Esophagus (tissue), 2 donors: ENCODE measurements around the gene RIT2. TPM values are rescaled to one million over a fixed set of nuclear protein-coding genes. Genes with fewer than 3 reads are reported as not detected.

Experiments
- H3K27ac ChIP-seq, 2 donors: one replicate each; pipeline ENCODE4 v1.5.1; 2013; ENCODE audit warnings: low read depth in 2 of 2, mild to moderate bottlenecking in 2 of 2, inconsistent platforms in 1 of 2, low read length in 1 of 2, moderate library complexity in 1 of 2
- H3K27me3 ChIP-seq, 2 donors: one replicate each; pipeline ENCODE4 v1.6.1; 2013; ENCODE audit warnings: low read length in 2 of 2, control low read depth in 1 of 2, mild to moderate bottlenecking in 1 of 2; ENCODE audit not compliant: insufficient read depth in 2 of 2, control insufficient read depth in 1 of 2
- H3K36me3 ChIP-seq, 2 donors: one replicate each; pipeline ENCODE4 v1.6.1; 2013; ENCODE audit warnings: low read length in 1 of 2; ENCODE audit not compliant: control insufficient read depth in 2 of 2, insufficient read depth in 2 of 2
- H3K4me1 ChIP-seq, 2 donors: one replicate each; pipeline ENCODE4 v1.6.1; 2013; ENCODE audit warnings: low read length in 1 of 2; ENCODE audit not compliant: control insufficient read depth in 2 of 2, insufficient read depth in 2 of 2
- H3K4me3 ChIP-seq, 2 donors: one replicate each; pipeline ENCODE4 v1.5.1; 2013; ENCODE audit warnings: low read length in 2 of 2, mild to moderate bottlenecking in 2 of 2, low read depth in 1 of 2, moderate library complexity in 1 of 2
- H3K9me3 ChIP-seq, 2 donors: one replicate each; pipeline ENCODE4 v1.6.1; 2013; ENCODE audit warnings: mild to moderate bottlenecking in 2 of 2, low read depth in 1 of 2, low read length in 1 of 2, moderate library complexity in 1 of 2; ENCODE audit not compliant: control insufficient read depth in 2 of 2, insufficient read depth in 1 of 2
- WGBS, 2 donors: extraction: QIAGEN DNeasy Blood & Tissue Kit; methylation state at CpG; one replicate each; pipeline ENCODE4 v1.1.7; 2013; 5-methylcytosine and 5-hydroxymethylcytosine counted together
- polyA plus RNA-seq, 2 donors: library from polyadenylated mRNA; stranded (reverse); fragments of 200-250 nt; gene quantifications; one replicate each; pipeline ENCODE4 v1.2.3, GENCODE V29; 2013
- donor health status: healthy with polysubstance abuse.
- donor health status: Bipolar disorder and iron deficiency.

The RIT2 gene
- polyA plus RNA-seq, 2 donors, result not detected

- Histone ChIP-seq H3K27ac (no peak overlapping the region), H3K9me3 (no peaks in the 10 kb centered on the region), H3K36me3 (no peaks in the 10 kb centered on the region), H3K4me3 (no peak overlapping the region), H3K27me3 (no peaks in the 10 kb centered on the region), H3K4me1 (no peaks in the 10 kb centered on the region)
- 86 to 89% methylated on average over 3 of the region's 3 CpGs for WGBS, 2 donors
Measured at GRCh38 chr18:42956287-42956686, 159.2 kb downstream of the RIT2 start.

DNA sequence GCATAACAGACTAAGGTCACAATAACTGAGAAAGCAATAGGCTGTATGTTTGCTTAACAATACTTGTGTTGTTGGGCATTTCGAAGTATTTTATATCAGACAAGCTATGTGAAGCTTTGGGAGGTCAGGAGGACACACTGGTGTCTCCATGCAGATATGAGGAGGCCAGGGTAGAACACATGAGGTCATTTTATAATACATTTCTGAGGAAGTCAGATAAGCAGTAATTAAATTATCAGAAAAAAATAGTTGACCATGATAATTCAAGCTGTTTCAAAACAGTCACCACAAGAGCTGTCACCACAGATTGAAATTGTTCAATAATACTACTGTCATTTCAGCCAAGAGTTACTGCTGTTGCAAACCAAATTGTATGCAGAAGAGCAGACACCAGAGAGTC lies 160.6 kb downstream of the RIT2 start:
- no peak overlapping the region for H3K4me3 ChIP-seq
- no peak overlapping the region for H3K27ac ChIP-seq
- 51 to 53% methylated on average over 1 of the region's 1 CpG for WGBS, 2 donors
- no peaks in the 10 kb centered on the region for H3K36me3 ChIP-seq
- H3K9me3 ChIP-seq, result no peaks in the 10 kb centered on the region
- H3K4me1 ChIP-seq, result no peaks in the 10 kb centered on the region
- no peaks in the 10 kb centered on the region for H3K27me3 ChIP-seq

DNA sequence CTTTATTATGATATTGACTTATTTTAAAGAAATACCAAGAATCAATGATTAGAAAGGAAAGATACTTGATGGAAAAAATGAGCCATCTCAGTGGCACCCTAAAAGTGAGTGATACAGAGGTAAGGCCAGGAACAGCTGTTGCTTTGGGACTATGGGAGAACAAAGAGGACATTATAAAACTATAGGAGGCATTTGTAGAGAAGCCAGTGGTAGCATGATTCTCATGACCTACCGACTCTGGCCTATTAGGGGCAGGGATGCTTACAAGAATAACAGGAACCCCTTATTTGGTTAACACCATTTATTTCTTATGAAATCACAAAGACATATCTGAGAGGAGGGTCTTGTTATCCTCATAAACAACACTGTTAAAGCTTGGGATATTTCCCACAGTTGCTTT lies 162.2 kb downstream of the RIT2 start:
- WGBS, 2 donors, result 77 to 87% methylated on average over 1 of the region's 1 CpG
- Histone ChIP-seq H3K36me3 (no peaks in the 10 kb centered on the region), H3K9me3 (no peaks in the 10 kb centered on the region), H3K4me3 (no peak overlapping the region), H3K4me1 (no peaks in the 10 kb centered on the region), H3K27me3 (no peaks in the 10 kb centered on the region), H3K27ac (no peak overlapping the region)

DNA sequence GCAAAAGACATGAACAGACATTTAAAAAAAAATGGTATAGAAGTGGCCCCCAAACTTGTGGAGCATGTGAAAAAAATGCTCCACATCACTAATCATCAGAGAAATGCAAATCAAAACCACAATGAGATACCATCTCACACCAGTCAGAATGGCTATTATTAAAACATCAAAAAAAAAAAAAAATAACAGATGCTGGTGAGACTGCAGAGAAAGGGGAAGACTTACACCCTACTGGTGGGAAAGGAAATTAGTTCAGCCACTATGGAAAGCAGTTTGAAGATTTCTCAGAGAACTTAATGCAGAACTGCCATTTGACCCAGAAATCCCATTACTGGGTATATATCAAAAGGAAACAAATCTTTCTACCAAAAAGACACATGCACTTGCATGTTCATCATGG lies 164.8 kb downstream of the RIT2 start:
- H3K4me3 ChIP-seq, result no peak overlapping the region
- no peaks in the 10 kb centered on the region for H3K36me3 ChIP-seq
- H3K4me1 ChIP-seq, result no peaks in the 10 kb centered on the region
- H3K27me3 ChIP-seq, result no peaks in the 10 kb centered on the region
- H3K9me3 ChIP-seq, result no peaks in the 10 kb centered on the region
- no peak overlapping the region for H3K27ac ChIP-seq

DNA sequence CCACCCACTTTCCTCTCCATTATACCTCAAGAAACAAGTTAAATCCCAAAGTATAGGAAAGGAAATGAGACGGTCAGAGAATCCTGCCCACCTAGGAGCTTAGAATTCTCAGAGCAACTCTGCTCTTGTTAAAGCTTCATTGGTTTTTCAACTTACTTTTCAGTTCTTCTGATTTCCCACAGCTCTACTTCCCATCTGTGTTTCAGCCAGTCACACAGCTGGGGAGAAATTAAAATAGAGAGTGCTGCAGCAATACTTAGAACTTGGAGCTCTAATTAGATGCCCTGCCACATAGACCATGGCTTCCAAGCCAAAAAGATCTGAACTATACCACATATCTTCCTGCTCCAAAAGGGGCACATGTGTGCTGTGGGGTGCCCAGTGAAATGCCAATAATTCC lies 166.7 kb downstream of the RIT2 start:
- Histone ChIP-seq H3K27me3 (no peaks in the 10 kb centered on the region), H3K9me3 (no peaks in the 10 kb centered on the region), H3K4me1 (no peaks in the 10 kb centered on the region), H3K36me3 (no peaks in the 10 kb centered on the region), H3K4me3 (no peak overlapping the region), H3K27ac (no peak overlapping the region)
- 81% methylated on average over 1 of the region's 1 CpG for WGBS, 2 donors

- Histone ChIP-seq H3K36me3 (no peaks in the 10 kb centered on the region), H3K4me3 (no peak overlapping the region), H3K27me3 (no peaks in the 10 kb centered on the region), H3K27ac (no peak overlapping the region), H3K9me3 (no peaks in the 10 kb centered on the region), H3K4me1 (no peaks in the 10 kb centered on the region)
- 59 to 63% methylated on average over 2 of the region's 2 CpGs for WGBS, 2 donors
Measured at GRCh38 chr18:42941860-42942259, 173.6 kb downstream of the RIT2 start.

DNA sequence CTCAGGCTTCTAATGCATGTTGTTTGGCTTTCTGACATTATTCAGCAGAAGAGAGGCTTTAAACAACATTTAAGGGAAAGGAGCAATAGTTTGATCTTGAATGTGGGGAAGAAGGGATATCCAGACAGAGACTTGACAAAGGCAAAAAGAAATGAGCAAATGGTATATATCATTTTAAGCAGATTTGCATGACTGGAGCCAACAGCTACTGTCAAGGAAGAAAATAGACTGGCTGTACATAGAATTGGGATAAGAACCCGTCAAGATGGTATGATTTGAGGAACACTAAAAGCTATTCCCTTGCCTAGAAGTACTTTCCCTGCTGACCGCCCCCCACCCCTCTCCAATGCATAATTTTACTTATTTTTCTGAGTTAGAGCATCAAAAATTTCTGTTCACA lies 174.5 kb downstream of the RIT2 start:
- Histone ChIP-seq H3K9me3 (no peaks in the 10 kb centered on the region), H3K36me3 (no peaks in the 10 kb centered on the region), H3K27me3 (no peaks in the 10 kb centered on the region), H3K4me3 (no peak overlapping the region), H3K27ac (no peak overlapping the region), H3K4me1 (no peaks in the 10 kb centered on the region)
- 62 to 68% methylated on average over 2 of the region's 2 CpGs for WGBS, 2 donors

- 77 to 93% methylated on average over 2 of the region's 2 CpGs for WGBS, 2 donors
- no peaks in the 10 kb centered on the region for H3K4me1 ChIP-seq
Measured at GRCh38 chr18:42937436-42937835, 178.0 kb downstream of the RIT2 start.

DNA sequence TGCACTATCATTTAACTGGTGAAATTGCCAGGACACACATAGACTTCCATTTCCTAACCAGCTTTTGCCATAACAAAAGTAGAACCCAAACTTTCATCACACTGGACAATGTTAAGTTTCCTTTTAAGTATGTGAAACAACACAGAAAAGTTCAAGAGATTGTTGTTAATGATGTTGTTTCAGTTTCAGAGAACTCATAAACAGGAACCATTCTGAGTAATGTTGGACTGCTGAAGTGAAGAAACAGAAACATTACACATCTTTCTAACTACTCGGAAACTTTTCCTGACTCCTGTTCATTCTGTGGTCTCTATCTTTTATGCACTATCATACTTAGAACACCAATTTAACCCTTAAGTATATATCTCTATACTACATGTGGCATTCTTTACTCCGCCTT lies 179.2 kb downstream of the RIT2 start:
- Histone ChIP-seq H3K4me1 (no peaks in the 10 kb centered on the region), H3K9me3 (no peaks in the 10 kb centered on the region), H3K27me3 (no peaks in the 10 kb centered on the region), H3K4me3 (no peak overlapping the region), H3K36me3 (no peaks in the 10 kb centered on the region), H3K27ac (no peak overlapping the region)
- whole genome bisulfite sequencing, 2 donors, result 48 to 54% methylated on average over 2 of the region's 2 CpGs

More at GRCh38 chr18:42937436-42937835, 178.0 kb downstream of the RIT2 start:
- Histone ChIP-seq H3K27ac (no peak overlapping the region), H3K4me3 (no peak overlapping the region), H3K27me3 (no peaks in the 10 kb centered on the region), H3K36me3 (no peaks in the 10 kb centered on the region), H3K9me3 (no peaks in the 10 kb centered on the region)

GRCh38 chr18:42931491-42931890 lies 184.0 kb downstream of the RIT2 start:
- Histone ChIP-seq H3K36me3 (no peaks in the 10 kb centered on the region), H3K9me3 (no peaks in the 10 kb centered on the region), H3K27me3 (no peaks in the 10 kb centered on the region), H3K4me1 (no peaks in the 10 kb centered on the region), H3K4me3 (no peak overlapping the region), H3K27ac (no peak overlapping the region)
- WGBS, 2 donors, result 22 to 30% methylated on average over 3 of the region's 3 CpGs
